ENCODE data around the gene PTPN22.

GRCh38 chr1:113887402-113888175, 16.1 kb upstream of the PTPN22 start, which contains the start of gene BCL2L15:
- no peak for TF ChIP-seq CTCF (IDR thresholded peaks at IDR 0.05)
- TF ChIP-seq POLR2A (IDR thresholded peaks at IDR 0.05) = no peak

Data from heart left ventricle (tissue), 13 donors.